ENCODE data around the gene PRKX. TPM values are rescaled to one million over a fixed set of nuclear protein-coding genes. Genes with fewer than 3 reads are reported as not detected.

Gene PRKX
- total and polyA plus RNA-seq, 2 of the 8 experiments (the other 6 are each of a cell fraction or from before 2014, with no cell fraction given): 19.4 to 55.3 TPM

GRCh38 chrX:3655181-3655580 lies 58.3 kb downstream of the PRKX start:
- Histone ChIP-seq H3K4ac (replicated peaks; ENCODE audit: insufficient read length, low read depth, low read length) (no peak overlapping the region), H2AFZ (ENCODE audit: low read length) (no peak overlapping the region), H2BK5ac (ENCODE audit: low read depth, low read length) (no peak overlapping the region), H3K56ac (replicated peaks; ENCODE audit: insufficient read length, low read depth, low read length) (no peak overlapping the region), H3K23ac (ENCODE audit: insufficient read length) (no peak overlapping the region), H3K4me1 (replicated peaks in 1 of 4; ENCODE audit: control insufficient read depth in 3 of 4, insufficient read depth in 4 of 4, low read length in 3 of 4) (no peaks in the 10 kb centered on the region), H3K14ac (ENCODE audit: insufficient read length) (no peak overlapping the region), H2AK5ac (ENCODE audit: low read depth, low read length) (no peak overlapping the region), H3K9me3 (ENCODE audit: insufficient read depth in 2 of 2, low read depth in 1 of 2, low read length in 1 of 2) (no peaks in the 10 kb centered on the region), H4K20me1 (replicated peaks in 1 of 2; ENCODE audit: control insufficient read depth in 1 of 2, insufficient read depth in 2 of 2, low read length in 2 of 2) (no peaks in the 10 kb centered on the region), H2BK120ac (replicated peaks; ENCODE audit: low read depth, low read length) (no peak overlapping the region), H3K4me2 (ENCODE audit: insufficient read depth in 1 of 2, low read depth in 2 of 2, low read length in 2 of 2) (no peak overlapping the region), H2BK20ac (ENCODE audit: low read length) (no peak overlapping the region), H4K8ac (ENCODE audit: extremely low read depth, insufficient read depth, low read length) (no peak overlapping the region), H3K9ac (replicated peaks in 1 of 4; ENCODE audit: extremely low read depth in 1 of 4, low read depth in 3 of 4, low read length in 3 of 4) (no peak overlapping the region), H3K36me3 (ENCODE audit: control insufficient read depth in 2 of 4, insufficient read depth in 4 of 4, low read length in 3 of 4) (peaks cover 0 to 23% (median 8%) of the 10 kb centered on the region in 4 experiments; a peak in 5 of 8 replicates), H3K27me3 (replicated peaks in 1 of 4; ENCODE audit: control insufficient read depth in 3 of 4, extremely low read depth in 1 of 4, insufficient read depth in 3 of 4, low read length in 3 of 4) (no peaks in the 10 kb centered on the region), H2BK12ac (ENCODE audit: low read depth, low read length) (no peak overlapping the region), H3K27ac (ENCODE audit: low read depth, low read length) (no peak overlapping the region), H3K23me2 (ENCODE audit: low read depth, low read length) (peaks cover 2% of the 10 kb centered on the region; the same call in 1 of the 2 replicates), H3K4me3 (ENCODE audit: extremely low read depth in 1 of 4, insufficient read depth in 2 of 4, low read depth in 3 of 4, low read length in 4 of 4) (no peak overlapping the region), H2BK15ac (ENCODE audit: low read length) (no peak overlapping the region), H3K79me1 (ENCODE audit: low read depth, low read length) (no peaks in the 10 kb centered on the region), H4K5ac (ENCODE audit: insufficient read length, low read depth, low read length) (no peak overlapping the region), H3K79me2 (ENCODE audit: control insufficient read depth in 1 of 2, insufficient read depth in 2 of 2, low read length in 2 of 2) (no peaks in the 10 kb centered on the region), H4K91ac (replicated peaks; ENCODE audit: insufficient read length, low read length) (no peak overlapping the region), H3K18ac (ENCODE audit: extremely low read depth, low read length) (no peak overlapping the region)
- no peak for TF ChIP-seq SRF (IDR thresholded peaks at IDR 0.05; ENCODE audit: low read depth, low read length)
- DNase-seq (ENCODE audit: low read depth in 1 of 2, low spot score in 2 of 2) (no peak), FAIRE-seq (no peak)
- WGBS, 2 experiments (ENCODE audit: extremely low coverage in 1 of 2, insufficient coverage in 1 of 2, insufficient read length in 1 of 2, insufficient replicate concordance in 2 of 2, low coverage in 1 of 2, low lambda C conversion rate in 2 of 2, missing lambda C conversion rate in 1 of 2): 95% methylated on average over 13 of the region's 19 CpGs; no CpG with 5 or more reads in 1 of the 2 experiments
- ChIA-PET CTCF (ENCODE audit: partially characterized antibody) (interaction anchor here (0.7 to 1.4 kb wide), 2 partner anchors 10 to 136 kb away, joined by 3 read pairs; no protein-coding TSS in a partner anchor), POLR2A (ENCODE audit: partially characterized antibody) (no interaction called here)
